ENCODE data around the gene PTPRM. TPM values are rescaled to one million over a fixed set of nuclear protein-coding genes. Genes with fewer than 3 reads are reported as not detected.

PTPRM gene
- total and polyA plus RNA-seq, 2 experiments from 2014 or later = 1.6 to 5.3 TPM

DNA sequence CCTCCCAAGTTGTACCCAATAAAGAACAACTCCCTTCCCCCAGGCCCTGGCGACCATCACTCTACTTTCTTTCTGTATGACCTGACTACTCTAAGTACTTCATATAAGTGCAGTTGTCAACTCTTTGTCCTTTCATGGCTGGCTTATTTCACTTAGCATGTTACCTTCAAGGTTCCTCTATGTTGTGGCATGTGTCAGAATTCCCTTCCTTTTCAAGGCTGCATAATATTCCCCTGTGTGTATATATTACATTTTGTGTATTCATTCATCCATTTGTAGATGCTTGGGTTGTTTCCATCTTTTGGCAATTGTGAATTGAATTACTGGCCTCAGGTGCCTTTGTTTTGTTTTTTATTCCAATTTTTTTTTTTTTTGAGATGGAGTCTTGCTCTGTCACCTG lies 860.2 kb downstream of the PTPRM start (continued):
- TF ChIP-seq, protein P1, sequence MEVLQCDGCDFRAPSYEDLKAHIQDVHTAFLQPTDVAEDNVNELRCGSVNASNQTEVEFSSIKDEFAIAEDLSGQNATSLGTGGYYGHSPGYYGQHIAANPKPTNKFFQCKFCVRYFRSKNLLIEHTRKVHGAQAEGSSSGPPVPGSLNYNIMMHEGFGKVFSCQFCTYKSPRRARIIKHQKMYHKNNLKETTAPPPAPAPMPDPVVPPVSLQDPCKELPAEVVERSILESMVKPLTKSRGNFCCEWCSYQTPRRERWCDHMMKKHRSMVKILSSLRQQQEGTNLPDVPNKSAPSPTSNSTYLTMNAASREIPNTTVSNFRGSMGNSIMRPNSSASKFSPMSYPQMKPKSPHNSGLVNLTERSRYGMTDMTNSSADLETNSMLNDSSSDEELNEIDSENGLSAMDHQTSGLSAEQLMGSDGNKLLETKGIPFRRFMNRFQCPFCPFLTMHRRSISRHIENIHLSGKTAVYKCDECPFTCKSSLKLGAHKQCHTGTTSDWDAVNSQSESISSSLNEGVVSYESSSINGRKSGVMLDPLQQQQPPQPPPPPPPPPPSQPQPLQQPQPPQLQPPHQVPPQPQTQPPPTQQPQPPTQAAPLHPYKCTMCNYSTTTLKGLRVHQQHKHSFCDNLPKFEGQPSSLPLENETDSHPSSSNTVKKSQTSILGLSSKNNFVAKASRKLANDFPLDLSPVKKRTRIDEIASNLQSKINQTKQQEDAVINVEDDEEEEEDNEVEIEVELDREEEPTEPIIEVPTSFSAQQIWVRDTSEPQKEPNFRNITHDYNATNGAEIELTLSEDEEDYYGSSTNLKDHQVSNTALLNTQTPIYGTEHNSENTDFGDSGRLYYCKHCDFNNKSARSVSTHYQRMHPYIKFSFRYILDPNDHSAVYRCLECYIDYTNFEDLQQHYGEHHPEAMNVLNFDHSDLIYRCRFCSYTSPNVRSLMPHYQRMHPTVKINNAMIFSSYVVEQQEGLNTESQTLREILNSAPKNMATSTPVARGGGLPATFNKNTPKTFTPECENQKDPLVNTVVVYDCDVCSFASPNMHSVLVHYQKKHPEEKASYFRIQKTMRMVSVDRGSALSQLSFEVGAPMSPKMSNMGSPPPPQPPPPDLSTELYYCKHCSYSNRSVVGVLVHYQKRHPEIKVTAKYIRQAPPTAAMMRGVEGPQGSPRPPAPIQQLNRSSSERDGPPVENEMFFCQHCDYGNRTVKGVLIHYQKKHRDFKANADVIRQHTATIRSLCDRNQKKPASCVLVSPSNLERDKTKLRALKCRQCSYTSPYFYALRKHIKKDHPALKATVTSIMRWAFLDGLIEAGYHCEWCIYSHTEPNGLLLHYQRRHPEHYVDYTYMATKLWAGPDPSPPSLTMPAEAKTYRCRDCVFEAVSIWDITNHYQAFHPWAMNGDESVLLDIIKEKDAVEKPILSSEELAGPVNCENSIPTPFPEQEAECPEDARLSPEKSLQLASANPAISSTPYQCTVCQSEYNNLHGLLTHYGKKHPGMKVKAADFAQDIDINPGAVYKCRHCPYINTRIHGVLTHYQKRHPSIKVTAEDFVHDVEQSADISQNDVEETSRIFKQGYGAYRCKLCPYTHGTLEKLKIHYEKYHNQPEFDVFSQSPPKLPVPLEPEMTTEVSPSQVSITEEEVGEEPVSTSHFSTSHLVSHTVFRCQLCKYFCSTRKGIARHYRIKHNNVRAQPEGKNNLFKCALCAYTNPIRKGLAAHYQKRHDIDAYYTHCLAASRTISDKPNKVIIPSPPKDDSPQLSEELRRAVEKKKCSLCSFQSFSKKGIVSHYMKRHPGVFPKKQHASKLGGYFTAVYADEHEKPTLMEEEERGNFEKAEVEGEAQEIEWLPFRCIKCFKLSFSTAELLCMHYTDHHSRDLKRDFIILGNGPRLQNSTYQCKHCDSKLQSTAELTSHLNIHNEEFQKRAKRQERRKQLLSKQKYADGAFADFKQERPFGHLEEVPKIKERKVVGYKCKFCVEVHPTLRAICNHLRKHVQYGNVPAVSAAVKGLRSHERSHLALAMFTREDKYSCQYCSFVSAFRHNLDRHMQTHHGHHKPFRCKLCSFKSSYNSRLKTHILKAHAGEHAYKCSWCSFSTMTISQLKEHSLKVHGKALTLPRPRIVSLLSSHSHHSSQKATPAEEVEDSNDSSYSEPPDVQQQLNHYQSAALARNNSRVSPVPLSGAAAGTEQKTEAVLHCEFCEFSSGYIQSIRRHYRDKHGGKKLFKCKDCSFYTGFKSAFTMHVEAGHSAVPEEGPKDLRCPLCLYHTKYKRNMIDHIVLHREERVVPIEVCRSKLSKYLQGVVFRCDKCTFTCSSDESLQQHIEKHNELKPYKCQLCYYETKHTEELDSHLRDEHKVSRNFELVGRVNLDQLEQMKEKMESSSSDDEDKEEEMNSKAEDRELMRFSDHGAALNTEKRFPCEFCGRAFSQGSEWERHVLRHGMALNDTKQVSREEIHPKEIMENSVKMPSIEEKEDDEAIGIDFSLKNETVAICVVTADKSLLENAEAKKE (CRISPR knock-in tag; IDR thresholded peaks at IDR 0.05) = no peak
- TF ChIP-seq EZH2 (IDR thresholded peaks at IDR 0.05; ENCODE audit: low read depth, unreplicated experiment) = no peak
- no peak for TF ChIP-seq NANOG (IDR thresholded peaks at IDR 0.05; ENCODE audit: borderline replicate concordance)

DNA sequence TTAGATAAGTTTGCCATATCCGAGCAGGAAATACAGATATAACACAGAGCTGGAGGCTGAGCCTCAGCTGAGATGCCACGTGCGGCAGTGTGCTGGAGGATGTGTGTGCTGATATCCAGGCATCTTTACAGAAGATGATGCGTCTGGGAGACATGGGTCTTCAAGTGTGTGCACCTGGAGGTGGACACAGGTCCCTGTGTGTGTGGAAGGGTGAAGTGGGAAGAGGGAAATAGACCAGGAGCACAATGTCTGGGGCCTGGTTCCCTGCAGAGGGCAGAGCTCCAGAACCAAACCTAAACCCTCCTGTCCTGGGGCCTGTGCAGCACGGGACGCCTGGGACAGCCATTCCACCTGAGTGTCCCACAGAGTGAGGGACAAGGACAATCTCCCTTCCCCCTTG lies 861.8 kb downstream of the PTPRM start:
- Mint-ChIP-seq H3K27ac (no peak overlapping the region), H3K4me3 (no peak overlapping the region), H3K4me1 (peaks cover 13% of the 10 kb centered on the region), H3K36me3 (ENCODE audit: low read depth) (no peaks in the 10 kb centered on the region), H3K9me3 (no peaks in the 10 kb centered on the region), H3K27me3 (ENCODE audit: insufficient read depth, low read depth, poor library complexity) (peaks cover 4% of the 10 kb centered on the region)
- Histone ChIP-seq H2AFZ (no peak overlapping the region), H3K36me3 (ENCODE audit: insufficient read depth) (no peaks in the 10 kb centered on the region; the same call in 1 of the 2 replicates), H3F3A (replicated peaks; ENCODE audit: low read depth) (no peaks in the 10 kb centered on the region), H3K4me1 (ENCODE audit: insufficient read depth) (no peaks in the 10 kb centered on the region; the same call in 1 of the 2 replicates), H4K20me1 (replicated peaks; ENCODE audit: insufficient read depth) (no peaks in the 10 kb centered on the region), H3K4me3 (no peak overlapping the region), H3K9me2 (ENCODE audit: insufficient read depth) (0 out of 2 replicates have a peak, but pooled peaks cover 3% of the 10 kb centered on the region), H3K79me2 (replicated peaks; ENCODE audit: insufficient read depth) (no peaks in the 10 kb centered on the region), H3K27ac (ENCODE audit: low read depth) (no peak overlapping the region), H3K27me3 (ENCODE audit: insufficient read depth) (no peaks in the 10 kb centered on the region), H3K4me2 (no peak overlapping the region)
- no peak for DNase-seq (ENCODE audit: low spot score)
- ATAC-seq = no peak
- TF ChIP-seq, protein P1 (CRISPR knock-in tag; IDR thresholded peaks at IDR 0.05) = no peak
- TF ChIP-seq JUNB (IDR thresholded peaks at IDR 0.05; ENCODE audit: unreplicated experiment) (no peak), STAT1 (IDR thresholded peaks at IDR 0.05; ENCODE audit: unreplicated experiment) (no peak), NANOG (IDR thresholded peaks at IDR 0.05; ENCODE audit: borderline replicate concordance) (no peak), ZNF331 (CRISPR knock-in tag; IDR thresholded peaks at IDR 0.05; ENCODE audit: low read depth) (no peak)
